ENCODE results near the gene MRPL49.

The MRPL49 gene

GRCh38 chr11:65107078-65107477, 15.0 kb upstream of the MRPL49 start:
- H3K27ac ChIP-seq (ENCODE audit: extremely low read depth, low read depth, low read length), result no peak overlapping the region
- peaks cover 16% of the 10 kb centered on the region for H3K4me1 ChIP-seq (ENCODE audit: control insufficient read depth, insufficient read depth, low read length)
- no peaks in the 10 kb centered on the region for H3K9me3 ChIP-seq (ENCODE audit: control insufficient read depth, insufficient read depth, low read depth, low read length)
- H3K4me3 ChIP-seq (ENCODE audit: low read depth, low read length), result no peak overlapping the region
- no peak for TF ChIP-seq ZNF670 (tag by site-specific recombination; IDR thresholded peaks at IDR 0.05; ENCODE audit: low read depth)
- TF ChIP-seq SALL2 (tag by site-specific recombination; IDR thresholded peaks at IDR 0.05; ENCODE audit: borderline replicate concordance), result no peak
- TF ChIP-seq ZBTB11 (tag by site-specific recombination; conservative IDR thresholded peaks at IDR 0.05; ENCODE audit: low read depth), result no peak
- TF ChIP-seq ZNF530 (tag by site-specific recombination; IDR thresholded peaks at IDR 0.05; ENCODE audit: low read depth), result no peak
- no peak for TF ChIP-seq ZNF621 (tag by site-specific recombination; IDR thresholded peaks at IDR 0.05)
- TF ChIP-seq PRDM6 (tag by site-specific recombination; IDR thresholded peaks at IDR 0.05), result no peak
- TF ChIP-seq ZNF184 (tag by site-specific recombination; IDR thresholded peaks at IDR 0.05), result no peak
- TF ChIP-seq ZFP41 (tag by site-specific recombination; IDR thresholded peaks at IDR 0.05; ENCODE audit: borderline replicate concordance), result no peak
- no peak for TF ChIP-seq YY2 (tag by site-specific recombination; IDR thresholded peaks at IDR 0.05)
- TF ChIP-seq ZEB2 (tag by site-specific recombination; IDR thresholded peaks at IDR 0.05), result no peak
- no peak for TF ChIP-seq REPIN1 (tag by site-specific recombination; IDR thresholded peaks at IDR 0.05; ENCODE audit: low read depth)
- no peak for TF ChIP-seq ZNF157 (tag by site-specific recombination; IDR thresholded peaks at IDR 0.05)
- no peak for TF ChIP-seq OSR2 (tag by site-specific recombination; IDR thresholded peaks at IDR 0.05)
- no peak for TF ChIP-seq ZFP69B (tag by site-specific recombination; IDR thresholded peaks at IDR 0.05)
- ChIA-PET POLR2A (no interaction called here), CTCF (interaction anchor here (1.7 kb wide), 1 partner anchor 10 kb away, joined by 6 read pairs; the partner anchor contains the start of gene ZNHIT2)
- H3K36me3 ChIP-seq (ENCODE audit: control insufficient read depth in 2 of 2, insufficient read depth in 1 of 2, low read length in 2 of 2), result peaks cover 0 to 32% of the 10 kb centered on the region in 2 experiments; a peak in 2 of 3 replicates

- no peak overlapping the region for H3K4me3 ChIP-seq (ENCODE audit: low read depth, low read length)
- H3K9me3 ChIP-seq (ENCODE audit: control insufficient read depth, insufficient read depth, low read depth, low read length), result no peaks in the 10 kb centered on the region
- peaks cover 12% of the 10 kb centered on the region for H3K4me1 ChIP-seq (ENCODE audit: control insufficient read depth, insufficient read depth, low read length)
- ChIA-PET POLR2A (interaction anchor here (1.3 kb wide), 1 partner anchor 11 kb away, joined by 5 read pairs; the partner anchor contains the start of gene VPS51), CTCF (interaction anchor here (1.1 to 1.7 kb wide), 2 partner anchors 9 to 95 kb away, joined by 5 to 6 read pairs; partner anchors contain the start of gene ZNHIT2)
- peaks cover 0 to 32% of the 10 kb centered on the region in 2 experiments; a peak in 2 of 3 replicates for H3K36me3 ChIP-seq (ENCODE audit: control insufficient read depth in 2 of 2, insufficient read depth in 1 of 2, low read length in 2 of 2)
- H3K27ac ChIP-seq (ENCODE audit: extremely low read depth, low read depth, low read length), result no peak overlapping the region
- no peak for TF ChIP-seq ZNF148 (tag by site-specific recombination; IDR thresholded peaks at IDR 0.05; ENCODE audit: borderline replicate concordance)
- no peak for TF ChIP-seq AEBP2 (tag by site-specific recombination; IDR thresholded peaks at IDR 0.05; ENCODE audit: borderline replicate concordance)
- no peak for TF ChIP-seq ZNF560 (tag by site-specific recombination; IDR thresholded peaks at IDR 0.05; ENCODE audit: borderline replicate concordance)
- no peak for TF ChIP-seq ZNF514 (tag by site-specific recombination; IDR thresholded peaks at IDR 0.05)
- peak; percentile 36; the same call in 1 of the 2 replicates for TF ChIP-seq ZNF600 (tag by site-specific recombination; IDR thresholded peaks at IDR 0.05)
- TF ChIP-seq ZNF394 (tag by site-specific recombination; IDR thresholded peaks at IDR 0.05; ENCODE audit: borderline replicate concordance), result no peak
- no peak for TF ChIP-seq ZNF354C (tag by site-specific recombination; IDR thresholded peaks at IDR 0.05; ENCODE audit: borderline replicate concordance, low read depth)
- no peak for TF ChIP-seq KLF9 (tag by site-specific recombination; IDR thresholded peaks at IDR 0.05; ENCODE audit: low read depth)
- TF ChIP-seq ZBTB6 (tag by site-specific recombination; IDR thresholded peaks at IDR 0.05), result 0 out of 2 replicates have a peak, but pooled peaks have one; percentile 20
- no peak for TF ChIP-seq SCRT2 (tag by site-specific recombination; IDR thresholded peaks at IDR 0.05)
Observed at GRCh38 chr11:65107751-65108468, 14.2 kb upstream of the MRPL49 start.

Measured in HEK293 (cell line).